ENCODE results near the gene PKD2L2. TPM values are rescaled to one million over a fixed set of nuclear protein-coding genes. Genes with fewer than 3 reads are reported as not detected.
"Not testable (repeated sequence)": the region's sequence is repeated elsewhere in the genome, so short reads cannot be mapped to it uniquely, and the experiment has no call there.

The PKD2L2 gene
- total RNA-seq: not detected in 3 replicates
- long read RNA-seq, partial matches to known transcripts: 0 of 4 reads
- long read RNA-seq, other reads (novel, unspliced or antisense): 4 of 4 reads

GRCh38 chr5:137888863-137889759 lies at the start of gene PKD2L2:
PKD2L2 (plus strand) TSS chr5:137889457; CDS start chr5:137889492, 35 bp downstream.
- no peak within 1 kb of the TSS for H3K4me3 Mint-ChIP-seq (ENCODE audit: unreplicated experiment)
- H3K27ac Mint-ChIP-seq (ENCODE audit: unreplicated experiment): no peak within 1 kb of the TSS
- H3K9me3 Mint-ChIP-seq (ENCODE audit: low read depth): no peaks in the 10 kb centered on the region
- no peaks in the 10 kb centered on the region for H3K27me3 Mint-ChIP-seq (ENCODE audit: low read depth)
- H3K36me3 Mint-ChIP-seq (ENCODE audit: low read depth): no peaks in the 10 kb centered on the region
- TF ChIP-seq CTCF (IDR thresholded peaks at IDR 0.05): no peak
- H3K4me1 Mint-ChIP-seq (ENCODE audit: low read depth): peaks cover 4% of the 10 kb centered on the region
- DNase-seq (ENCODE audit: low spot score): no peak

- H3K27me3 Mint-ChIP-seq (ENCODE audit: low read depth): no peaks in the 10 kb centered on the region
- peaks cover 32% of the 10 kb centered on the region for H3K4me1 Mint-ChIP-seq (ENCODE audit: low read depth)
- H3K27ac Mint-ChIP-seq (ENCODE audit: unreplicated experiment): peak overlapping the region; percentile 79
- DNase-seq (ENCODE audit: low spot score): no peak
- TF ChIP-seq CTCF (IDR thresholded peaks at IDR 0.05): no peak
- no peak overlapping the region for H3K4me3 Mint-ChIP-seq (ENCODE audit: unreplicated experiment)
- no peaks in the 10 kb centered on the region for H3K36me3 Mint-ChIP-seq (ENCODE audit: low read depth)
- H3K9me3 Mint-ChIP-seq (ENCODE audit: low read depth): no peaks in the 10 kb centered on the region
Observed at GRCh38 chr5:137842296-137842695, 47.0 kb upstream of the PKD2L2 start.

- no peak for DNase-seq (ENCODE audit: low spot score)
- Mint-ChIP-seq H3K27ac (ENCODE audit: unreplicated experiment) (no peak overlapping the region), H3K9me3 (ENCODE audit: low read depth) (no peaks in the 10 kb centered on the region), H3K36me3 (ENCODE audit: low read depth) (no peaks in the 10 kb centered on the region), H3K4me3 (ENCODE audit: unreplicated experiment) (no peak overlapping the region), H3K4me1 (ENCODE audit: low read depth) (peaks cover 19% of the 10 kb centered on the region), H3K27me3 (ENCODE audit: low read depth) (no peaks in the 10 kb centered on the region)
- no peak for TF ChIP-seq CTCF (IDR thresholded peaks at IDR 0.05)
Observed at GRCh38 chr5:137843676-137844299, 45.5 kb upstream of the PKD2L2 start.

- peaks cover 10% of the 10 kb centered on the region for H3K4me1 Mint-ChIP-seq (ENCODE audit: low read depth)
- no peaks in the 10 kb centered on the region for H3K9me3 Mint-ChIP-seq (ENCODE audit: low read depth)
- no peak for TF ChIP-seq CTCF (IDR thresholded peaks at IDR 0.05)
- no peak overlapping the region for H3K4me3 Mint-ChIP-seq (ENCODE audit: unreplicated experiment)
- DNase-seq (ENCODE audit: low spot score): no peak
- H3K27ac Mint-ChIP-seq (ENCODE audit: unreplicated experiment): no peak overlapping the region
- no peaks in the 10 kb centered on the region for H3K36me3 Mint-ChIP-seq (ENCODE audit: low read depth)
- H3K27me3 Mint-ChIP-seq (ENCODE audit: low read depth): no peaks in the 10 kb centered on the region
Observed at GRCh38 chr5:137845472-137845871, 43.8 kb upstream of the PKD2L2 start.

DNA sequence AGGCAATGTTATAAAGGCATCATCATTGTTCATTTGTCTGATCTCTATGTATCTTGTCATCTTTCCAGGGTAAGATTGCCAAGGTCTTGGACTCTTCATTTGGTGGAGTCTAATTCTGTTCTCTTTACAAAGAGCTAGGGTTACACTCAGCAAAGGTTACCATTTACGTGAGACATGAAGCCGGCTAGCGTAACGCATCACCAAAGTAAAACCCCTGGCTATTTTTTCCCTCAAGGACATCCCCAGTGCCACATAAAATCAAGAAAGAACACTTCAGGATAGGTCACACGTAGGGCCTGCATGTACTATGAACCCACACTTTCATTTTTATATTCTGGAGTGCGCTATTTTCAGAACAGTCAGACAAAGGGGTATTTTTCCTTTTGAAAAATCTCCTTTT lies 41.6 kb upstream of the PKD2L2 start:
- H3K36me3 Mint-ChIP-seq (ENCODE audit: low read depth): no peaks in the 10 kb centered on the region
- H3K4me1 Mint-ChIP-seq (ENCODE audit: low read depth): peaks cover 1% of the 10 kb centered on the region
- TF ChIP-seq CTCF (IDR thresholded peaks at IDR 0.05): no peak
- peaks cover 4% of the 10 kb centered on the region for H3K9me3 Mint-ChIP-seq (ENCODE audit: low read depth)
- H3K27ac Mint-ChIP-seq (ENCODE audit: unreplicated experiment): no peak overlapping the region
- no peak for DNase-seq (ENCODE audit: low spot score)
- no peak overlapping the region for H3K4me3 Mint-ChIP-seq (ENCODE audit: unreplicated experiment)
- no peaks in the 10 kb centered on the region for H3K27me3 Mint-ChIP-seq (ENCODE audit: low read depth)

DNA sequence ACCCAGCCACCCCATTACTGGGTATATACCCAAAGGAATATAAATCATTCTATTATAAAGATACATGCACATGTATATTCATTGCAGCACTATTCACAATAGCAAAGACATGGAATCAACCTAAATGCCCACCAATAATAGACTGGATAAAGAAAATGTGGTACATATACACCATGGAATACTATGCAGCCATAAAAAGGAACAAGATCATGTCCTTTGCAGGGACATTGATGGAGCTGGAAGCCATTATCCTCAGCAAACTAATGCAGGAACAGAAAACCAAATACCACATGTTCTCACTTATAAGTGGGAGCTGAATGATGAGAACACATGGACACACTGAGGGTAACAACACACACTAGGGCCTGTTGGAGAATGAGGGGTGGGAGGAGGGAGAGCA lies 36.1 kb upstream of the PKD2L2 start:
- H3K4me3 Mint-ChIP-seq (ENCODE audit: unreplicated experiment); H3K4me1 Mint-ChIP-seq (ENCODE audit: low read depth); H3K27ac Mint-ChIP-seq (ENCODE audit: unreplicated experiment); H3K27me3 Mint-ChIP-seq (ENCODE audit: low read depth); DNase-seq (ENCODE audit: low spot score); H3K9me3 Mint-ChIP-seq (ENCODE audit: low read depth); H3K36me3 Mint-ChIP-seq (ENCODE audit: low read depth): not testable (repeated sequence)
